HK-2 (cell line): ENCODE results near the gene DLGAP4.
"Not testable (repeated sequence)": the region's sequence is repeated elsewhere in the genome, so short reads cannot be mapped to it uniquely, and the experiment has no call there.

Source experiments
- DNase-seq: peaks from one replicate; pipeline ENCODE4 v3.0.0-alpha.2; 2018; ENCODE audit not compliant: unreplicated experiment

DLGAP4 gene

GRCh38 chr20:36498386-36499179, 192.4 kb downstream of the DLGAP4 start:
- DNase-seq, result no peak

DNA sequence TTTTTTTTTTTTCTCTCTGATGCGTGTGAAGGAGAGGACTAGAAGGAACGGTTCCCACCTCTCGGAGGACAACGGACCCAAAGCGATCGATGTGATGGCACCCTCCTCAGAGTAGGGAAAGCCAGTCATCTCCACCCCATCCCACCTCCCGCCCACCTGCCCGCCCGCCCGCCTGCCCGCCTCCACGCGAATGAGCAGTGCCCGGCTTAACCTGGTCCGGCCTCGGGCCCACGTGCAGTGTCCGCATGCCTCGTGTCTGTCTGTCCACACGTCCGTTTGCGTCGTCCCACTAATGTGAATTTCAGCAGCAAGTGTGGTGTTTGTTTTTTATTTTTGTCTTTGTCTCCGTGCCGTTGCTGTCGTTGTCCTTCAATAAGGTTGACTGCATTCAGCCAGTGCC, 193.1 kb downstream of the DLGAP4 start:
- no peak for DNase-seq

DNA sequence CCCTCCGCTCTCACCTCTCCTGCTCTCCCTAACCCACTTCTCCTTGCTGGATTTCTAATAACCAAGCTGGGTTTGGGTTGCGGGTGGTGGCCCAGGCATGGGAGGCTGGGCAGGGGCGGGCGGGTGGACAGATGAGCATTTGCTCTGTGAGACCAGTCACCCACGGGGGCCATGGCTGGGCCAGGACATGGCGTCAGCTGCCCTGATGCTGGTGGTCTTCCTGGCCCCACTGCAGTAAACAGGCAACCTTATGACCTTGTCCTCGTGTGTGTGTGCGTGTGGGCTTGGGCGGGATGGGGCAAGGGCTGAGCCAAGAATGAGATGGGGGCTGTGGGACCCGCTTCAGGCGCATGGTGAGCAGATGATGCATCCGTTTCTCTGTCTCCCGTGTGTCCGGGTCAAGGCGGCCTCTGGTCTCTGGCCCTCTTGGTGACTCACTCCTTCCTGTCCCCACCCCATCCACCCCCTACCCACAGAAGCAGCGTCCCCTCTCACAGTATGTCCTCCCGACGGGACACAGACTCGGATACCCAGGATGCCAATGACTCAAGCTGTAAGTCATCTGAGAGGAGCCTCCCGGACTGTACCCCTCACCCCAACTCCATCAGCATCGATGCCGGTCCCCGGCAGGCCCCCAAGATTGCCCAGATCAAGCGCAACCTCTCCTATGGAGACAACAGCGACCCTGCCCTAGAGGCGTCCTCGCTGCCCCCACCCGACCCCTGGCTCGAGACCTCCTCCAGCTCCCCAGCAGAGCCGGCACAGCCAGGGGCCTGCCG, 193.8 kb downstream of the DLGAP4 start:
- DNase-seq, result no peak

DNA sequence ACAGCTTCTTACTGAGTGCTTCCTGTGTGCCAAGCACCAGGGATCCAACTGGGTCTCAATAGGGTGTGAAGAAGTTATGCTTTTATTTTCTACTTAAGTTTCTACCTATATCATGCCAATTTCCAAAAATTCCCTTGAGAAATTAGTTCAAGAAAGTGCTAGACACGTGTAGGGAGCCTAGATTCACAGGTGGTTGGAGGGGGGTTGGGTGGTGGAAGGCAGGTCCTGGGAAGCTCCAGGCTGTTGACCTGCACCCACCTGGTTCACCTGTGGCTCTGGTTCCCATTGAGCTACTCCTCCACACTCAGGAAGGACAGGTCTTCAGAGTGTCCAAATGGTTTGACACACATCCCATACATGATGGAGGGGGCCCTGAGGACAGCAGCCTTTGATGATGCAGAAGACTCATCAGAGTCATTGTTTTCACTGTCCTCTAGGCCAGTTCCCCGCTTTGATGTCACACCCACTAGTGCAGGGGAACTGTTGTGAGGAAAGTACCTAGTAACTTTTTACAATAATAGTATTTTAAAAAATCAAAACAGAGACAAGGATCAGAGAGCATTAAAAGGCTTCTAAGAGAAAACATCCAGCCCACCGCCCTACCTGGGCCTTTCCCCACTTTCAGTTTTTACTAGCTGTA, 195.3 kb downstream of the DLGAP4 start:
- no peak for DNase-seq

DNA sequence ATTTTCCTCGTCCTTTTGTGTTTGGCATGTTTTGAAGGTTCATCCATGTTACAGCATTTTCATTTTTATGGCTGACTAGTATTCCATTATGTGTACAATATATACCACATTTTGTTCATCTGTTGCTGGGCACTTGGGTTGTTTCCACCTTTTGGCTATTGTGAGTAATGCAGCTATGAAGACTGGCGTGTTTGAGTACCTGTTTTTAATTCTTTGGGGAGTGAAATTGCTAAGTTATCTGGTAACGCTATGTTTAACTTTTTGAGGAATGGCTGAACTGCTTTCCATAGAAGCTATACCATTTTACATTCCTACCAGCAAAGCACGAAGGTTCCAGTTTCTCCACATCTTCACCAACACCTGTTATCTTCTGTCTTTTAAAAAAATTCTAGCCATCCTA, 198.2 kb downstream of the DLGAP4 start:
- no peak for DNase-seq

GRCh38 chr20:36506253-36506652, 200.1 kb downstream of the DLGAP4 start:
- DNase-seq, result no peak

DNA sequence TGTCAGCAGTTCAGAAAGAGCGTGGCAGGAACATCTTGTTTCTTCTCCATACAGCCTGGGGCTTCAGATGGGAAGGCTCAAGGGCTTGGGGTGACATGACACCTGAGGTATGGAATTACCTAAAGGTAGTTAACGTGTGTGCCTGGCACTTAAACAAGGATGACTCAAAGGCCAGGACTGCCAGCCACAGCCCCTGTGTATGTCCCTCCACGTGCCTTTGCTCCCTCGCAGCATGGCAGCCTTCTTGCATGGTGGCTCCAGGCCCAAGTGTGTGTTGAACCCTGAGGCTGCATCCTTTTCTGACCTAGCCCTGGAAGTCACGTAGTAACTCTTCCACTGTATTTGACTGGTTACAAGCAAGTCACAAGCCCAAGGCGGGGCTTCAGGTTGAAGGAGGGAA, 201.6 kb downstream of the DLGAP4 start:
- DNase-seq, result no peak

- no peak for DNase-seq
Observed at GRCh38 chr20:36519012-36519719, 213.0 kb downstream of the DLGAP4 start.

DNA sequence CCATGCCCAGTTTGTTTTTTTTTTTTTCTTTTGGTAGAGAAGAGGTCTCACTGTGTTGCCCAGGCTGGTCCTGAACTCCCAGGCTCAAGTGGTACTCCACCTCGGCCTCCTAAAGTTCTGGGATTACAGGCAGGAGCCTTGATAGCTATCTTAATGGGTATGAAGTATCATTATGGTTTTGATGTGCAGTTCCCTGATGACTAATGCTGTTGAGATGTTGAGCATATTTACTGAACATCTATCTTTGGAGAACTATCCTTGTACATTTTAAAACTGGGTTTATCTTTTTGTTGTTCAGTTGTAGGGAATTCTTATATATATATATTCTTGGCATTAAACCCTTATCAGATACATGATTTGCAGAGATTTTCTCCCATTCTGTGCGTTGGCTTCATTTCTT, 213.8 kb downstream of the DLGAP4 start:
- no peak for DNase-seq

- DNase-seq, result no peak
Observed at GRCh38 chr20:36521526-36521925, 215.4 kb downstream of the DLGAP4 start.

GRCh38 chr20:36522412-36522811, 216.3 kb downstream of the DLGAP4 start:
- not testable (repeated sequence) for DNase-seq

DNA sequence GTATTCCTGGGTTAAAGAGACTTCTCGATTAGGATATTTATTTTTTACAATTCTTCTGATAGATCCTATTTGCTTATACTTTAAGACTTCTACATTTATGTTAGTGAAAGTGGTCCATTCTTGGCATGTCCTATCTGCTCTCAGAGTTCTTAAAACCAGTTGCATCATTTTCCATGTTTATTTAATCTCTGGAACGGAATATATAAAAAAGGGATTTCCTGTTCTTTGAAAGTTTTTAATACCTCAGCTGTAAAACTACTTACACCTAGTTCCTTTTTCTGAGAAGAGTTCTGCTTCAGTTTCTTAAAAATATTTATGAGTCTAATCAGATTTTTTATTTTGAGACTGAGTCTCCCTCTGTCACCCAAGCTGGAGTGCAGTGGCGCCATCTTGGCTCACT, 217.2 kb downstream of the DLGAP4 start:
- no peak for DNase-seq

- no peak for DNase-seq
Observed at GRCh38 chr20:36525620-36526365, 219.7 kb downstream of the DLGAP4 start.

DNA sequence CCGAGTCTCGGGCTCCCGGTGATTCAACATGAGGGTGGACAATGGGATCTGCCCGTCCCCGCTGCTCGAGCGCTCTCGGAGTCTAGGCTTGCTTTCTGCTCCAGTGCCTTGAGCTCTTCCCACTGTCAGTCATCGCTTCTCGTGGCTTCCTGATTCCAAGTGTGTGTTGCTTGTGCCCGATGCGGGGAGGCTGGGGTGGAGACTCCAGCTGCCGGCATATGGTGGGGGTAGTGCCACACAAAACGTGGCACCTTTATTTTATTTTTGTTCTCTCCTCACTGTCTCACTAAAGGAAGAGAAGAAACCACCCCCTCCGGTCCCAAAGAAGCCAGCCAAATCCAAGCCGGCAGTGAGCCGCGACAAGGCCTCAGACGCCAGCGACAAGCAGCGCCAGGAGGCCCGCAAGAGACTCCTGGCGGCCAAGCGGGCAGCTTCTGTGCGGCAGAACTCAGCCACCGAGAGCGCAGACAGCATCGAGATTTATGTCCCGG, 220.4 kb downstream of the DLGAP4 start:
- DNase-seq, result peak; percentile 49

DNA sequence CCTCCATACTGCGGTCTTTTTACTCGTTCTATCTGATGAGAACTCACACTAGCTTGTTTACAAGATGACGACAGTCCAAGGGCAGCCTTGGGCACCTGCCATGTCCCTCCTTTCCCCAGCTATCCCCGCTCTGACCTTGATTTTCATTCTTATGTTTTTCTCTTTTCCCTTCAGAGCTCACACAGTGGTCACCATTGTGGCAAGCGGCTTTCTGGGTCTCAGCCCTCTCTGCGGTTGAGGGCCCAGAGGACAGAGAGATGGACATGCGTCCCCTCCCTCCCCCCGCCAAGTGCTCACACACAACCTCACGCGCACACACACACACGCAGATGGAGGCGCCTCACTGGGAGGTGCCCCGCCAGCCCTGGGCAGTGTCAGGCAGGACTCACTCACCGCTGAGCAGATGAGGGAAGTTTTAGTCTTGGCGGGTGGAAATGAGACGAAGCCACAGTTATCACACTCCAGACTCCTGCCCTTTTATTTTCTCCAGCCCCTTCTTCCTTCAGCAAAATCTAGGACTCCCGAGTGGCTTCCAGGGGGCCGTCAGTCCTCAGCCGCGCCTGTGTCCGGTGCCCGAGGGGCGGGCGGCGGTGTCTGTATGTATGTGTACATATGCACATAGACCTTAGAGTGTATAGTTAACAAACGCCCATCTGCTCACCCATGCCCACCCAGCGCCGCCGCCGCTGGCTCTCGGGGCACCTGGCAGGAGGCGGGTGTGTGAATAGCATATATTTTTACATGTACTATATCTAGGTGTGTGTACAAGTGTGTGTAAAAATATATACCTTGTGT, 221.4 kb downstream of the DLGAP4 start:
- no peak for DNase-seq

GRCh38 chr20:36528176-36528874, 222.2 kb downstream of the DLGAP4 start:
- DNase-seq, result no peak

DNA sequence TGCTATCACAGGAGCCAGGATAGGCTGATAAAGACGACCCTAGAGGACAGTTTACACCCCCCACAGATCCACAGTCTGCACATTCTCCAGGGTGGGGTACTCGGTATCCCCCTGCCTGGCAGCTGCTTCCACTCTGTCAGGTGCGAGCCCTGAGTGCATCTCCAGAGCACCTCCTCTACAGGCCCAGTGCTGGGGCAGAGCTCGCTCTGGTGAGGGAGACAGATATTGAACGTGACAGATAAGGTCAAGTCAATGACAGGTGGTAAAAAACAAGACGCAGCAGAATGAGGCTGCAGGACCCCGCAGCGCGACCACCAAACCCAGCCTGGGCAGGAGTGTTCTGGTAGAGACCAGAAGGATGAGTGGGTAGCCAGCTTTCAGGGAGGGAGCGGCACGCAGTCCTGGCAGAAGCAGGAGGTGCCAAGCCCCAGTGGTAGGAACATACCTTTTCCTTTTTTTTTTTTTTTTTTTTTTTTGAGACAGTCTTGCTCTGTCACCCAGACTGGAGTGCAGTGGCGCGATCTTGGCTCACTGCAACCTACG, 222.8 kb downstream of the DLGAP4 start:
- DNase-seq, result no peak

- no peak for DNase-seq
Observed at GRCh38 chr20:36532388-36532787, 226.2 kb downstream of the DLGAP4 start.

DNA sequence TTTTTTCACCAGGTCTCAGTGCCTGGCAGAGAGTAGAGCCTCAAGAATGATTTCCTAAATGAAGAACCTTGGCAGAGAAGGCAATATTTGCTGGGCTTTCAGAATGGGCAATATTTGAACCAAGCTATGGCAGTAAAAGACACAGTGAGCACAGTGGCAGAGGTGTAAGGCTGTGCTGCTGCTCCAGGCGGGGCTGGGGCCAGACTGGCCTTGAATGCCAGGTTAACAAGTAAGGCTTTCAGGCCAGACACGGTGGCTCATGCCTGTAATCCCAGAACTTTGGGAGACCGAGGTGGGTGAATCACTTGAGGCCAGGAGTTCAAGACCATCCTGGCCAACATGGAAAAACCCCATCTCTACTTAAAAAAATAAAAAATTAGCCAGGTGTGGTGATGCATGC, 226.7 kb downstream of the DLGAP4 start:
- DNase-seq, result no peak
